Kidney epithelial cell (primary cell): ENCODE results near the gene RAD23A. TPM values are rescaled to one million over a fixed set of nuclear protein-coding genes. Genes with fewer than 3 reads are reported as not detected.

Experiments used
- DNase-seq: peaks from one replicate; pipeline ENCODE4 v3.0.0-alpha.2; 2010; ENCODE audit warnings: low read depth
- H3K27me3 ChIP-seq: 2 replicates; pipeline ENCODE4 v1.6.0; 2011; ENCODE audit warnings: low read length; ENCODE audit not compliant: control insufficient read depth, insufficient read depth
- H3K36me3 ChIP-seq: 2 replicates; pipeline ENCODE4 v1.5.1; 2011; ENCODE audit warnings: low read length; ENCODE audit not compliant: control insufficient read depth, insufficient read depth
- H3K4me3 ChIP-seq: 2 replicates; pipeline ENCODE4 v1.5.1; 2011; ENCODE audit warnings: low read depth, mild to moderate bottlenecking, control low read depth, low read length
- total RNA-seq: library from RNA; depleted of rRNA; stranded (reverse); fragments of >200 nt; gene quantifications from 2 replicates; pipeline ENCODE4 v1.2.3, GENCODE V29; 2015
- TF ChIP-seq, protein P1 (sequence below): IDR thresholded peaks from 2 replicates; pipeline ENCODE4 v1.5.1; 2011; ENCODE audit warnings: mild to moderate bottlenecking, moderate library complexity, low read length, control low read depth, inconsistent platforms; ENCODE audit not compliant: insufficient read depth, poor library complexity, severe bottlenecking

Gene RAD23A
- total RNA-seq, 1 donor from 2014 or later: 138 TPM

DNA sequence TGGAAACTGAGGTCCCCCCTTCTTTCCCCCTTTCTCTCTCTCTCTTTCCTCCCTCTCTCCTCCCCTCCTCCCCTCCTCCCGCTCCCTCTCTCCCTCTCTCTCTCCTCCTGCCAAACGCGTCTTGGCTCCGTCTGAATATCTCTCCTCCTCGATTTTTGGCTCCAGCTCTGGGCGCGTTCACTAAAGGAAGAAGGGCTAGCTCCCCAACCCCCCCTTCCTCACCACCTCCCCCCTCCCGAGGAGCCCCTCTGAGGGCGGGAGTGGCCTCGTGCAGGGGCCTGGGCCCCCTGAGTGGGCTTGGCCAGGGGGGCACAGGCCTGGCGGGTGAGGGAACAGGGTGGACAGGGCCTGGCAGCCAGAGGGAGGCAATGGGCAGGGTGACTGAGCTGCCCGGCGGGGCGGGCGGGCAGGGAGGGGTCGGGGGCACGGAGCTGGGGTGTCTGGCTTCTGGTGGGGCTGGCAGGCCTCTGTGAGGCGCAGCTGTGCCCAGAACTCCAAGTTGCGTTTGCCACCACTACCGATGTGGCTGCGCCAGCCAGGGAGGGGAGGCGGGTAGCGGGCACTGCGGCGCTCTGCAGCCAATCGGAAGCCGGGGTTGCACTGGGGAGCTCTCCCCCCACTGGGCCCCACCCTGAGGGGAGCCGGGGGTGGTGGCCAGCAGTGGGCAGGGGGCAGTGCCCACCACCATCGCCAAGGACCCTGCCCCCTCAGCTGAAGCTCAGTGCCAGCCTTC is 56.7 kb downstream of the RAD23A start:
- Histone ChIP-seq H3K36me3 (peaks cover 1% of the 10 kb centered on the region), H3K4me3 (no peak overlapping the region)
- TF ChIP-seq, protein P1, sequence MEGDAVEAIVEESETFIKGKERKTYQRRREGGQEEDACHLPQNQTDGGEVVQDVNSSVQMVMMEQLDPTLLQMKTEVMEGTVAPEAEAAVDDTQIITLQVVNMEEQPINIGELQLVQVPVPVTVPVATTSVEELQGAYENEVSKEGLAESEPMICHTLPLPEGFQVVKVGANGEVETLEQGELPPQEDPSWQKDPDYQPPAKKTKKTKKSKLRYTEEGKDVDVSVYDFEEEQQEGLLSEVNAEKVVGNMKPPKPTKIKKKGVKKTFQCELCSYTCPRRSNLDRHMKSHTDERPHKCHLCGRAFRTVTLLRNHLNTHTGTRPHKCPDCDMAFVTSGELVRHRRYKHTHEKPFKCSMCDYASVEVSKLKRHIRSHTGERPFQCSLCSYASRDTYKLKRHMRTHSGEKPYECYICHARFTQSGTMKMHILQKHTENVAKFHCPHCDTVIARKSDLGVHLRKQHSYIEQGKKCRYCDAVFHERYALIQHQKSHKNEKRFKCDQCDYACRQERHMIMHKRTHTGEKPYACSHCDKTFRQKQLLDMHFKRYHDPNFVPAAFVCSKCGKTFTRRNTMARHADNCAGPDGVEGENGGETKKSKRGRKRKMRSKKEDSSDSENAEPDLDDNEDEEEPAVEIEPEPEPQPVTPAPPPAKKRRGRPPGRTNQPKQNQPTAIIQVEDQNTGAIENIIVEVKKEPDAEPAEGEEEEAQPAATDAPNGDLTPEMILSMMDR: no peak

DNA sequence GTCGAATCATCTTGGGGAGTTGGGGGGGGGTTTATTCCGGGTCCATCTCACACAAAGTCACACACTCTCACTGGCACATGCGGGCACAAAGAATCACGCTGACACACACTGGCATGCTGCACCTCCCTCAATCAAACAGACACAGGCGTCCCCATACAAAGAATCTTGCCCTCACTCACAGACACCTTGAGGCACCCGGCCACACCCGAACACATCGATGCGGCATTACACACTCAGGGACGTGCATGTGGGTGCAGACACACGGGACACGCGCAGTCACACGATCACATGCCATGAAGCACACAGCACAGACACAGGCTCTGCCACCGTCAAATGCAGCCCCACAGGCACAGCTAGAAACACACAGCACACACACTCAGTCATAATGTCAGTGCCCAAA is 57.4 kb downstream of the RAD23A start:
- TF ChIP-seq, protein P1: no peak
- DNase-seq: no peak
- peaks cover 4% of the 10 kb centered on the region for H3K27me3 ChIP-seq
- no peak overlapping the region for H3K4me3 ChIP-seq
- H3K36me3 ChIP-seq: peaks cover 1% of the 10 kb centered on the region

More for the DNA sequence above, 56.7 kb downstream of the RAD23A start:
- H3K27me3 ChIP-seq: peaks cover 7% of the 10 kb centered on the region
- DNase-seq: no peak

Other genes starting within 250 kb of the RAD23A start
- 19.0 and 20.7 TPM in 2 replicates for gene FBXW9, start 249.2 kb upstream of the RAD23A start, total RNA-seq
- gene TNPO2, start 221.9 kb upstream of the RAD23A start, total RNA-seq: 27.1 and 40.2 TPM in 2 replicates
- 368 and 443 TPM in 2 replicates for gene TRIR, start 211.2 kb upstream of the RAD23A start, total RNA-seq
- 146 and 148 TPM in 2 replicates for gene GET3, start 208.4 kb upstream of the RAD23A start, total RNA-seq
- gene BEST2, start 194.1 kb upstream of the RAD23A start, total RNA-seq: not detected in 2 replicates
- gene HOOK2, start 170.3 kb upstream of the RAD23A start, total RNA-seq: 38.7 and 44.1 TPM in 2 replicates
- gene JUNB, start 154.4 kb upstream of the RAD23A start, total RNA-seq: 395 and 431 TPM in 2 replicates
- gene PRDX2, start 144.1 kb upstream of the RAD23A start, total RNA-seq: 366 and 396 TPM in 2 replicates
- gene THSD8, start 143.8 kb upstream of the RAD23A start, total RNA-seq: not detected in 2 replicates
- 17.0 and 24.8 TPM in 2 replicates for gene RNASEH2A, start 139.3 kb upstream of the RAD23A start, total RNA-seq
- 0.21 TPM in 1 of 2 replicates, not detected in the other for gene RTBDN, start 111.3 kb upstream of the RAD23A start, total RNA-seq
- 0.88 and 2.4 TPM in 2 replicates for gene MAST1, start 107.3 kb upstream of the RAD23A start, total RNA-seq
- 38.5 and 44.4 TPM in 2 replicates for gene DNASE2, start 64.4 kb upstream of the RAD23A start, total RNA-seq
- not detected in 2 replicates for gene KLF1, start 58.7 kb upstream of the RAD23A start, total RNA-seq
- gene GCDH, start 54.7 kb upstream of the RAD23A start, total RNA-seq: 35.2 and 43.9 TPM in 2 replicates
- 0.13 and 0.48 TPM in 2 replicates for gene SYCE2, start 26.6 kb upstream of the RAD23A start, total RNA-seq
- 90.6 and 93.7 TPM in 2 replicates for gene FARSA, start 12.2 kb upstream of the RAD23A start, total RNA-seq
- 936 and 958 TPM in 2 replicates for gene CALR, start 7.3 kb upstream of the RAD23A start, total RNA-seq
- gene GADD45GIP1, start 11.4 kb downstream of the RAD23A start, total RNA-seq: 60.1 and 78.0 TPM in 2 replicates
- gene DAND5, start 23.7 kb downstream of the RAD23A start, total RNA-seq: not detected in 2 replicates
- 6.7 and 9.7 TPM in 2 replicates for gene NFIX, start 49.6 kb downstream of the RAD23A start, total RNA-seq
- gene LYL1, start 157.0 kb downstream of the RAD23A start, total RNA-seq: 3.3 and 5.3 TPM in 2 replicates
- 69.4 and 74.7 TPM in 2 replicates for gene TRMT1, start 170.9 kb downstream of the RAD23A start, total RNA-seq
- gene NACC1, start 172.4 kb downstream of the RAD23A start, total RNA-seq: 66.1 and 87.8 TPM in 2 replicates
- gene STX10, start 204.5 kb downstream of the RAD23A start, total RNA-seq: 66.2 and 70.2 TPM in 2 replicates
- gene IER2, start 204.5 kb downstream of the RAD23A start, total RNA-seq: 130 and 169 TPM in 2 replicates